AG10803 (cell line): ENCODE results near the gene ZNF101.
"Not testable (repeated sequence)": the region's sequence is repeated elsewhere in the genome, so short reads cannot be mapped to it uniquely, and the experiment has no call there.

Experiments
- DNase-seq: peaks from one replicate; pipeline ENCODE4 v3.0.0; 2010; ENCODE audit warnings: low read depth
- H3K4me3 ChIP-seq: 2 replicates; pipeline ENCODE4 v1.5.1; 2011; ENCODE audit warnings: mild to moderate bottlenecking, low read length, control low read depth
- TF ChIP-seq, protein P1 (sequence below): conservative IDR thresholded peaks from 2 replicates; pipeline ENCODE4 v1.5.1; 2011; ENCODE audit warnings: mild to moderate bottlenecking, low read length, control low read depth, inconsistent platforms

The ZNF101 gene

DNA sequence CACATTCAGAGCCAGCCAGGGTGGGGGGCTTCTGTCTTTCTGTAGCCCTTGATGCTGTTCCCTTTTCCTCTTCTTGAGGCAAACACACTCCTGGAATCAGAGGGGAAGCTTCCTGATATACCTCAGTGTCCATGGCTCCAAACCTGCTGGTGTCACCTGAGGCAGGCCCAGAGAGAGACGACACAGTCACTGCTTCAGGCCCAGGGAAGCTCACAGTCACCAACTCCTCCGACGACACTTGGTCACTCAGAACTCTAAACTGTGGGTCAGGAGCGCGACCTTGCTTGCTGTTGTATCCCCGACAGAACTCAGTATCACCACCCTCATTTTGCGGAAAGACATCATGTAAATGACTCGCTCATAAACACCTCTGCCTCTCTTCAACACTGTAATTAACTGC is 6.3 kb upstream of the ZNF101 start:
- peak overlapping the region; percentile 99 for H3K4me3 ChIP-seq
- no peak for DNase-seq
- TF ChIP-seq, protein P1, sequence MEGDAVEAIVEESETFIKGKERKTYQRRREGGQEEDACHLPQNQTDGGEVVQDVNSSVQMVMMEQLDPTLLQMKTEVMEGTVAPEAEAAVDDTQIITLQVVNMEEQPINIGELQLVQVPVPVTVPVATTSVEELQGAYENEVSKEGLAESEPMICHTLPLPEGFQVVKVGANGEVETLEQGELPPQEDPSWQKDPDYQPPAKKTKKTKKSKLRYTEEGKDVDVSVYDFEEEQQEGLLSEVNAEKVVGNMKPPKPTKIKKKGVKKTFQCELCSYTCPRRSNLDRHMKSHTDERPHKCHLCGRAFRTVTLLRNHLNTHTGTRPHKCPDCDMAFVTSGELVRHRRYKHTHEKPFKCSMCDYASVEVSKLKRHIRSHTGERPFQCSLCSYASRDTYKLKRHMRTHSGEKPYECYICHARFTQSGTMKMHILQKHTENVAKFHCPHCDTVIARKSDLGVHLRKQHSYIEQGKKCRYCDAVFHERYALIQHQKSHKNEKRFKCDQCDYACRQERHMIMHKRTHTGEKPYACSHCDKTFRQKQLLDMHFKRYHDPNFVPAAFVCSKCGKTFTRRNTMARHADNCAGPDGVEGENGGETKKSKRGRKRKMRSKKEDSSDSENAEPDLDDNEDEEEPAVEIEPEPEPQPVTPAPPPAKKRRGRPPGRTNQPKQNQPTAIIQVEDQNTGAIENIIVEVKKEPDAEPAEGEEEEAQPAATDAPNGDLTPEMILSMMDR, result no peak

GRCh38 chr19:19662871-19663255 is 5.8 kb upstream of the ZNF101 start:
- peak overlapping the region; percentile 99 for H3K4me3 ChIP-seq
- DNase-seq, result no peak
- TF ChIP-seq, protein P1, result no peak

GRCh38 chr19:19663256-19664120 is 5.2 kb upstream of the ZNF101 start, which contains the start of gene ATP13A1:
ATP13A1 (minus strand) TSS chr19:19663676; CDS start chr19:19663666, 10 bp downstream.
- H3K4me3 ChIP-seq, result peak within 1 kb of the TSS; percentile 99
- TF ChIP-seq, protein P1, result peak; percentile 14
- peak; percentile 98 for DNase-seq

- not testable (repeated sequence) for H3K4me3 ChIP-seq, DNase-seq
Measured at GRCh38 chr19:19665420-19665948, 3.2 kb upstream of the ZNF101 start.

- TF ChIP-seq, protein P1, result no peak
- no peak for DNase-seq
- H3K4me3 ChIP-seq, result peak overlapping the region; percentile 85
Measured at GRCh38 chr19:19670070-19670551, 1.5 kb downstream of the ZNF101 start.

GRCh38 chr19:19672816-19673215 is 4.2 kb downstream of the ZNF101 start:
- DNase-seq, result no peak
- no peak overlapping the region for H3K4me3 ChIP-seq
- TF ChIP-seq, protein P1, result no peak

DNA sequence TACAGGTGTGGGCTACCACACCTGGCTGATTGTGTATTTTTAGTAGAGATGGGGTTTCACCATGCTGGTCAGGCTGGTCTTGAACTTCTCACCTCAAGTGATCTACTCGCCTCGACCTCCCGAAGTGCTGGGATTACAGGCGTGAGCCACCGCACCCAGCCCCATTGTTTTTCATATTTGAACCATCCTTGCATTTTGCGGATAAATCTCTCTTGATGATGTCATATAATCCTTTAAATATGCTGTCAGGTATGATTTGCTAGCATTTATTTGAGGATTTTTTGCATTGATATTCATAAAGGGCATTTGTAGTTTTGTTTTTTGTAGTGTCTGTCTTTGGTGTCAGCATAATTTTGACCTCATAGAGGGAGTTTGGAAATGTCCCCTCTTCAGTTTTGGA is 5.7 kb downstream of the ZNF101 start:
- no peak for DNase-seq
- no peak overlapping the region for H3K4me3 ChIP-seq
- TF ChIP-seq, protein P1, result no peak
